ENCODE data around the gene STAC2. TPM values are rescaled to one million over a fixed set of nuclear protein-coding genes. Genes with fewer than 3 reads are reported as not detected.
A peak's percentile ranks its signal among the peaks of the same experiment; 100 is the strongest.
"Not testable (repeated sequence)": the region's sequence is repeated elsewhere in the genome, so short reads cannot be mapped to it uniquely, and the experiment has no call there.

The STAC2 gene
- total RNA-seq, 1 donor from 2014 or later, result not detected

- no peak overlapping the region for H3K4me3 Mint-ChIP-seq (ENCODE audit: unreplicated experiment)
- H3K27ac Mint-ChIP-seq (ENCODE audit: unreplicated experiment), result no peak overlapping the region
- peaks cover 3% of the 10 kb centered on the region for H3K36me3 Mint-ChIP-seq (ENCODE audit: low read depth, unreplicated experiment)
- no peak for TF ChIP-seq CTCF (IDR thresholded peaks at IDR 0.05; ENCODE audit: unreplicated experiment)
- peaks cover 13% of the 10 kb centered on the region for H3K27me3 Mint-ChIP-seq (ENCODE audit: unreplicated experiment)
- H3K9me3 Mint-ChIP-seq (ENCODE audit: unreplicated experiment), result no peaks in the 10 kb centered on the region
- peaks cover 14% of the 10 kb centered on the region for H3K4me1 Mint-ChIP-seq (ENCODE audit: unreplicated experiment)
- DNase-seq (ENCODE audit: low spot score), result no peak
Observed at GRCh38 chr17:39169518-39169917, 56.2 kb downstream of the STAC2 start.

DNA sequence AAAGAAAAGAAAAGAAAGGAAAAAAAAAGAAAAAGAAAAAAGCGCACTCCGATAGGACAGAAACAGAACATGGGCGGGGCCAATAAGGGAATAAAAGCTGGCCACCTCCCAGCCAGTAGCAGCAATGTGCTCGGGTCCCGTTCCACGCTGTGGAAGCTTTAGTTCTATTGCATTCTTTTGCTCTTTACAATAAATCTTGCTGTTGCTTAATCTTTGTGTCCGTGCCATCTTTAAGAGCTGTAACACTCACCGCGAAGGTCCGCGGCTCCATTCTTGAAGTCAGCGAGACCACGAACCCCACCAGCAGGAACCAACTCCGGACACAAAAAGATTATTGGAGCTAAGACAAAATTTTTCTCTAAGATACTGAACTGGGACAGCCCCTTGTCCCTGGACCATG lies 56.6 kb downstream of the STAC2 start:
- Mint-ChIP-seq H3K27ac (ENCODE audit: unreplicated experiment) (no peak overlapping the region), H3K4me3 (ENCODE audit: unreplicated experiment) (no peak overlapping the region), H3K36me3 (ENCODE audit: low read depth, unreplicated experiment) (peaks cover 3% of the 10 kb centered on the region), H3K9me3 (ENCODE audit: unreplicated experiment) (no peaks in the 10 kb centered on the region), H3K4me1 (ENCODE audit: unreplicated experiment) (peaks cover 16% of the 10 kb centered on the region), H3K27me3 (ENCODE audit: unreplicated experiment) (peaks cover 14% of the 10 kb centered on the region)
- no peak for TF ChIP-seq CTCF (IDR thresholded peaks at IDR 0.05; ENCODE audit: unreplicated experiment)
- no peak for DNase-seq (ENCODE audit: low spot score)

- Mint-ChIP-seq H3K4me1 (ENCODE audit: unreplicated experiment) (peaks cover 16% of the 10 kb centered on the region), H3K27me3 (ENCODE audit: unreplicated experiment) (peaks cover 14% of the 10 kb centered on the region)
- H3K4me3 Mint-ChIP-seq (ENCODE audit: unreplicated experiment); H3K36me3 Mint-ChIP-seq (ENCODE audit: low read depth, unreplicated experiment); DNase-seq (ENCODE audit: low spot score); H3K27ac Mint-ChIP-seq (ENCODE audit: unreplicated experiment); H3K9me3 Mint-ChIP-seq (ENCODE audit: unreplicated experiment): not testable (repeated sequence)
Observed at GRCh38 chr17:39168503-39168902, 57.2 kb downstream of the STAC2 start.

DNA sequence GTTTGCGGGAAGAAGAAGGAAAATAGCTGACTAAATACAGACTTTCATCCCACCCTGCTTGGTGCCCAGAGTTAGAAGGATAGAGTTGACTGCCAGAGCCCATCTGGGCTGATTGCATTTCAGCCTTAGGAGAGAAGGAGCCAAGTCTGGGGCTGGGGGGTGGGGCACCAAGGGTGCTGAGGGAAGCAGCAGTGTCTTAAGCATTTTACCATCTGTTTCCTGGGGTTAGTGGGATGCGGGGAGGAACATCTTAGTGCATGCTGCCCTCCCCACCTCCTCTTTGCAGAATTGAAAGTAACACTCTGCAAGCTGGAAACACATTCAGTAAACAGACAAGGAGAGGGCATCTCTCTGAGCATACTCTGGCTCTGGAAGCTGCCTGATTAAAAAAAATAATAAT lies 58.3 kb downstream of the STAC2 start:
- Mint-ChIP-seq H3K27ac (ENCODE audit: unreplicated experiment) (no peak overlapping the region), H3K4me3 (ENCODE audit: unreplicated experiment) (peak overlapping the region; percentile 7), H3K36me3 (ENCODE audit: low read depth, unreplicated experiment) (peaks cover 3% of the 10 kb centered on the region), H3K9me3 (ENCODE audit: unreplicated experiment) (no peaks in the 10 kb centered on the region), H3K27me3 (ENCODE audit: unreplicated experiment) (peaks cover 14% of the 10 kb centered on the region), H3K4me1 (ENCODE audit: unreplicated experiment) (peaks cover 16% of the 10 kb centered on the region)
- no peak for TF ChIP-seq CTCF (IDR thresholded peaks at IDR 0.05; ENCODE audit: unreplicated experiment)
- DNase-seq (ENCODE audit: low spot score), result no peak

DNA sequence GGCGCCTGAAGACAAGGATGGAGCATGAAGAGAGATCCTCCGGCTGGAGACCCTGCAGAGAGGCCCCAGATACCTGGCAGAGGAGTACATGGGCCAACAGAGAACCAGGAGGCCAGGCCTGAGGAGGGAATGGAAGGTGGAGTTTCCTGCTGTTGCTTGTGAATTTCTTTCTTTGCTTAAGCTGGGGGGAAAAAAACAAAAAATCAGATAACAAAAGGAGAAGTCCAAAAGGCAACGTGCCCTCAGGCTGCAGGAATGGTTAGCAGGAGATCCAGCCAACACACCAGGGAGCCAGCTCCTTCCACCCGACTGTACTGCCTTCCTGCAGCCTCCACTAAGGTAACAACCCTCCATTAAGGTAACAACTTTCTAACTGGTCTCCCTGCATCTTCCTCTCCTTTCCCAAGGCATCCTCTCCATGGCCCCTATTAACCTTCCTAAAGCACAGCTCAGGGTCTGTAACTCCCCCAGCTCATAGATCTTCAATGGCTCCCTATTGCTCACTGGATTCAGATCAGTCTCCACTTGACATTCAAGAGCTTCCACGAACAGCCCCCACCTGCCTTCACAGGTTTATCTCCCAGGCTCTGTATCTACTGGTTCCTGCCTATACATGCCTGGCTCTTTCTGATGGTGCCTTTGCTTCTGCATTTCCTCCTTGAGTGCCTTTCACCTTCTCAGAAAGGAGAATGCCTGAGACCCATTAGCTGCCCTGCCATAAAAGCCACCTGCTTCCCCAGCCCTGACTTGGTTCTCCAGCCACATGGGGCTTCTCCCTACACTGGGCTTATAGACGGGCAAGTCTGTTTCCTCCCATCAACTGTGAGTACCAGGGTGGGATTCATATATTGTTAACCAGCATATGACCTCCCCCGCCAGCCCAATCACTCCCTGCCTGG lies 59.1 kb downstream of the STAC2 start:
- no peak for DNase-seq (ENCODE audit: low spot score)
- no peaks in the 10 kb centered on the region for H3K9me3 Mint-ChIP-seq (ENCODE audit: unreplicated experiment)
- peak overlapping the region; percentile 40 for H3K4me3 Mint-ChIP-seq (ENCODE audit: unreplicated experiment)
- peaks cover 3% of the 10 kb centered on the region for H3K36me3 Mint-ChIP-seq (ENCODE audit: low read depth, unreplicated experiment)
- no peak for TF ChIP-seq CTCF (IDR thresholded peaks at IDR 0.05; ENCODE audit: unreplicated experiment)
- H3K27me3 Mint-ChIP-seq (ENCODE audit: unreplicated experiment), result peaks cover 8% of the 10 kb centered on the region
- H3K4me1 Mint-ChIP-seq (ENCODE audit: unreplicated experiment), result peaks cover 16% of the 10 kb centered on the region
- H3K27ac Mint-ChIP-seq (ENCODE audit: unreplicated experiment), result no peak overlapping the region

Data from endothelial cell (in vitro differentiated cells).